HepG2 (cell line): ENCODE results near the gene NFATC4. TPM values are rescaled to one million over a fixed set of nuclear protein-coding genes. Genes with fewer than 3 reads are reported as not detected.

Source experiments
- ELF3 ChIP-seq: IDR thresholded peaks from 2 replicates; pipeline ENCODE4 v1.6.1; 2016; ENCODE audit warnings: missing genetic modification reagents, missing compliant biosample characterization
- FOSL1 ChIP-seq: sonication (generic); formaldehyde crosslinking; IDR thresholded peaks from 2 replicates; pipeline ENCODE4 v1.9.0; 2021; ENCODE audit warnings: missing genetic modification reagents, borderline replicate concordance
- MAFF ChIP-seq: IDR thresholded peaks from 2 replicates; pipeline ENCODE4 v1.6.1; 2011; ENCODE audit warnings: low read depth, low read length, improper control_type of control experiment
- MAFK ChIP-seq, 2 experiments: IDR thresholded peaks in 1 of 2; conservative IDR thresholded peaks in 1 of 2; 2 replicates each; pipeline ENCODE4 v1.6.1; 2011; ENCODE audit warnings: improper control_type of control experiment in 2 of 2, low read length in 2 of 2
- MED1 ChIP-seq: sonication (generic); formaldehyde crosslinking; IDR thresholded peaks from 2 replicates; pipeline ENCODE4 v1.4.0; 2020; ENCODE audit warnings: missing genetic modification reagents
- NCOR1 ChIP-seq: fragments of 200-600 bp; sonication (generic); IDR thresholded peaks from 2 replicates; pipeline ENCODE4 v1.7.0; 2017; ENCODE audit warnings: antibody characterized with exemption, low read length, borderline replicate concordance
- NFATC3 ChIP-seq: sonication (generic); formaldehyde crosslinking; IDR thresholded peaks from 2 replicates; pipeline ENCODE4 v1.5.1; 2020; ENCODE audit warnings: mild to moderate bottlenecking, missing genetic modification reagents
- SYNCRIP ChIP-seq: fragments of 200-400 bp; formaldehyde crosslinking; IDR thresholded peaks from 2 replicates; pipeline ENCODE4 v1.6.1; 2018; ENCODE audit warnings: mild to moderate bottlenecking, low read depth, low read length; ENCODE audit not compliant: insufficient read depth
- WIZ ChIP-seq: sonication (generic); formaldehyde crosslinking; IDR thresholded peaks from 2 replicates; pipeline ENCODE4 v1.5.1; 2020; ENCODE audit warnings: mild to moderate bottlenecking, missing genetic modification reagents
- ZFP90 ChIP-seq: sonication (generic); formaldehyde crosslinking; IDR thresholded peaks from 2 replicates; pipeline ENCODE4 v1.8.0; 2022; ENCODE audit warnings: missing genetic modification reagents, mild to moderate bottlenecking, inconsistent platforms, borderline replicate concordance
- ZKSCAN8 ChIP-seq: IDR thresholded peaks from 2 replicates; pipeline ENCODE4 v1.6.1; 2016; ENCODE audit warnings: borderline replicate concordance, missing genetic modification reagents, missing compliant biosample characterization
- ZNF841 ChIP-seq: sonication (generic); formaldehyde crosslinking; IDR thresholded peaks from 2 replicates; pipeline ENCODE4 v1.8.1; 2023; ENCODE audit warnings: missing genetic modification reagents, borderline replicate concordance
- polyA plus RNA-seq, 8 experiments: library from polyadenylated mRNA; depleted of rRNA in 3 of 8; stranded (reverse) in 7 of 8; unstranded in 1 of 8; fragments of >200 nt; fragmentation: Illumina TruSeq in 4 of 8; extraction: Trizol in 4 of 8; gene quantifications; 2 replicates each; pipeline versions ENCODE4 v1.2.1 to v1.2.3, GENCODE V29; 2011 to 2016; ENCODE audit warnings: low read depth in 4 of 8, missing spikeins in 1 of 8, mixed read lengths in 1 of 8; ENCODE audit not compliant: insufficient read depth in 1 of 8
- total RNA-seq, 5 experiments: library from RNA; depleted of rRNA; stranded (reverse); fragments of >200 nt; fragmentation: Illumina TruSeq; extraction: Trizol; gene quantifications; 2 replicates each; pipeline ENCODE4 v1.2.3, GENCODE V29; 2016; ENCODE audit warnings: low read depth in 1 of 5
- TF ChIP-seq, protein P1 (sequence below): sonication (generic); formaldehyde crosslinking; IDR thresholded peaks from 2 replicates; pipeline ENCODE4 v1.4.0; 2020; ENCODE audit warnings: mild to moderate bottlenecking, missing genetic modification reagents
- TF ChIP-seq, protein P2 (sequence below): sonication (generic); formaldehyde crosslinking; IDR thresholded peaks from 2 replicates; pipeline ENCODE4 v1.5.1; 2020; ENCODE audit warnings: mild to moderate bottlenecking, missing genetic modification reagents, borderline replicate concordance
- TF ChIP-seq, protein P3 (sequence below): sonication (generic); formaldehyde crosslinking; IDR thresholded peaks from 2 replicates; pipeline ENCODE4 v1.8.0; 2023; ENCODE audit warnings: mild to moderate bottlenecking, missing genetic modification reagents
- TF ChIP-seq, protein P4 (sequence below): sonication (generic); formaldehyde crosslinking; IDR thresholded peaks from 2 replicates; pipeline ENCODE4 v1.4.0; 2020; ENCODE audit warnings: missing genetic modification reagents
- TF ChIP-seq, protein P5 (sequence below): sonication (generic); formaldehyde crosslinking; IDR thresholded peaks from 2 replicates; pipeline ENCODE4 v1.5.0; 2020; ENCODE audit warnings: mild to moderate bottlenecking, missing genetic modification reagents, borderline replicate concordance

The NFATC4 gene
- total and polyA plus RNA-seq, 2 of the 13 experiments (the other 11 are each of a cell fraction or from before 2014, with no cell fraction given): 0.04 to 0.15 TPM

DNA sequence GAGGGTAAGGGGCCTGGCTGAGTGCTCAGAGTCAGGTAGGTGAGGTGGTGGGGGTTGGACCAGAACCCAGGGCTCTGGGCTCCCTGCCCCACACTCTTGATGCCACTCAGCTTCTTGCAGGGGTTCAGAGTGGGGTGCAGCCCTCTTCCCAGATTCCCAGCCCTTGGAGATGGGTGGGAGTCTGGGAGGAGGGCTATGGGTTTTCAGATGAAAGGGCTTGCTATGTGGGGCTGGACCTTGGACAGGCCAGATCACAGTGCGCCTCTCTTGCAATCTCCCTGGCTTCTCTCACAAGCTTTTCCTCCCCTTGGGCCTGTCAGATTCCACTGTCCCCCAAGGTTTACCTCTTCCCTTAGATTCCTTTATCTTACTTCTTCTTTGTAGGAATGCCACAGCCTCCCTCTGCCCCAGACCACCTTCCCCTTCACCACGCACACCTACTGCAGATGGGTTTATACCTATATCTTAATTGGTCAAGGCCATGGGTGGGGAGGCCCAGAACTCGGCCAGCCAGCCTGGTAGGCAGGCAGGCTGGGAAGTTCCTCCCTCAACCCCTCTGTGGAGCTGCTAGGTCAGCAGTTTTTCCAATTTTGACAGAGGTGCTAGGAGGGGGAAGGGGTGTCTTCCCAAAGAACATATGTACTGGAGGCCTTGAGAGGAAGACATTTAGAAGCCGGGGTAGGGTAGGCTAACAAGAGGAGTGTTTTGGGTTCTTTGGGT is 32.2 kb downstream of the NFATC4 start (continued):
- TF ChIP-seq, protein P1, sequence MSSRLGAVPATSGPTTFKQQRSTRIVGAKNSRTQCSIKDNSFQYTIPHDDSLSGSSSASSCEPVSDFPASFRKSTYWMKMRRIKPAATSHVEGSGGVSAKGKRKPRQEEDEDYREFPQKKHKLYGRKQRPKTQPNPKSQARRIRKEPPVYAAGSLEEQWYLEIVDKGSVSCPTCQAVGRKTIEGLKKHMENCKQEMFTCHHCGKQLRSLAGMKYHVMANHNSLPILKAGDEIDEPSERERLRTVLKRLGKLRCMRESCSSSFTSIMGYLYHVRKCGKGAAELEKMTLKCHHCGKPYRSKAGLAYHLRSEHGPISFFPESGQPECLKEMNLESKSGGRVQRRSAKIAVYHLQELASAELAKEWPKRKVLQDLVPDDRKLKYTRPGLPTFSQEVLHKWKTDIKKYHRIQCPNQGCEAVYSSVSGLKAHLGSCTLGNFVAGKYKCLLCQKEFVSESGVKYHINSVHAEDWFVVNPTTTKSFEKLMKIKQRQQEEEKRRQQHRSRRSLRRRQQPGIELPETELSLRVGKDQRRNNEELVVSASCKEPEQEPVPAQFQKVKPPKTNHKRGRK (CRISPR knock-in tag): 0 out of 2 replicates have a peak, but pooled peaks have one; percentile 22
- TF ChIP-seq FOSL1 (no peak), NFATC3 (CRISPR knock-in tag) (no peak), NCOR1 (peak; percentile 47; the same call in 1 of the 2 replicates), SYNCRIP (no peak), ZNF841 (CRISPR knock-in tag) (no peak), ZFP90 (CRISPR knock-in tag) (no peak), MAFF (peak; percentile 83), ELF3 (CRISPR knock-in tag) (no peak), ZKSCAN8 (no peak), MED1 (CRISPR knock-in tag) (no peak), WIZ (0 out of 2 replicates have a peak, but pooled peaks have one; percentile 25), MAFK (conservative IDR thresholded peaks at IDR 0.05 in 1 of 2, IDR thresholded peaks at IDR 0.05 in 1 of 2; ENCODE audit: low read length in 2 of 2) (peak; percentile 93 to 94)
- TF ChIP-seq, protein P2, sequence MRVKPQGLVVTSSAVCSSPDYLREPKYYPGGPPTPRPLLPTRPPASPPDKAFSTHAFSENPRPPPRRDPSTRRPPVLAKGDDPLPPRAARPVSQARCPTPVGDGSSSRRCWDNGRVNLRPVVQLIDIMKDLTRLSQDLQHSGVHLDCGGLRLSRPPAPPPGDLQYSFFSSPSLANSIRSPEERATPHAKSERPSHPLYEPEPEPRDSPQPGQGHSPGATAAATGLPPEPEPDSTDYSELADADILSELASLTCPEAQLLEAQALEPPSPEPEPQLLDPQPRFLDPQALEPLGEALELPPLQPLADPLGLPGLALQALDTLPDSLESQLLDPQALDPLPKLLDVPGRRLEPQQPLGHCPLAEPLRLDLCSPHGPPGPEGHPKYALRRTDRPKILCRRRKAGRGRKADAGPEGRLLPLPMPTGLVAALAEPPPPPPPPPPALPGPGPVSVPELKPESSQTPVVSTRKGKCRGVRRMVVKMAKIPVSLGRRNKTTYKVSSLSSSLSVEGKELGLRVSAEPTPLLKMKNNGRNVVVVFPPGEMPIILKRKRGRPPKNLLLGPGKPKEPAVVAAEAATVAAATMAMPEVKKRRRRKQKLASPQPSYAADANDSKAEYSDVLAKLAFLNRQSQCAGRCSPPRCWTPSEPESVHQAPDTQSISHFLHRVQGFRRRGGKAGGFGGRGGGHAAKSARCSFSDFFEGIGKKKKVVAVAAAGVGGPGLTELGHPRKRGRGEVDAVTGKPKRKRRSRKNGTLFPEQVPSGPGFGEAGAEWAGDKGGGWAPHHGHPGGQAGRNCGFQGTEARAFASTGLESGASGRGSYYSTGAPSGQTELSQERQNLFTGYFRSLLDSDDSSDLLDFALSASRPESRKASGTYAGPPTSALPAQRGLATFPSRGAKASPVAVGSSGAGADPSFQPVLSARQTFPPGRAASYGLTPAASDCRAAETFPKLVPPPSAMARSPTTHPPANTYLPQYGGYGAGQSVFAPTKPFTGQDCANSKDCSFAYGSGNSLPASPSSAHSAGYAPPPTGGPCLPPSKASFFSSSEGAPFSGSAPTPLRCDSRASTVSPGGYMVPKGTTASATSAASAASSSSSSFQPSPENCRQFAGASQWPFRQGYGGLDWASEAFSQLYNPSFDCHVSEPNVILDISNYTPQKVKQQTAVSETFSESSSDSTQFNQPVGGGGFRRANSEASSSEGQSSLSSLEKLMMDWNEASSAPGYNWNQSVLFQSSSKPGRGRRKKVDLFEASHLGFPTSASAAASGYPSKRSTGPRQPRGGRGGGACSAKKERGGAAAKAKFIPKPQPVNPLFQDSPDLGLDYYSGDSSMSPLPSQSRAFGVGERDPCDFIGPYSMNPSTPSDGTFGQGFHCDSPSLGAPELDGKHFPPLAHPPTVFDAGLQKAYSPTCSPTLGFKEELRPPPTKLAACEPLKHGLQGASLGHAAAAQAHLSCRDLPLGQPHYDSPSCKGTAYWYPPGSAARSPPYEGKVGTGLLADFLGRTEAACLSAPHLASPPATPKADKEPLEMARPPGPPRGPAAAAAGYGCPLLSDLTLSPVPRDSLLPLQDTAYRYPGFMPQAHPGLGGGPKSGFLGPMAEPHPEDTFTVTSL: 0 out of 2 replicates have a peak, but pooled peaks have one; percentile 20
- TF ChIP-seq, protein P3, sequence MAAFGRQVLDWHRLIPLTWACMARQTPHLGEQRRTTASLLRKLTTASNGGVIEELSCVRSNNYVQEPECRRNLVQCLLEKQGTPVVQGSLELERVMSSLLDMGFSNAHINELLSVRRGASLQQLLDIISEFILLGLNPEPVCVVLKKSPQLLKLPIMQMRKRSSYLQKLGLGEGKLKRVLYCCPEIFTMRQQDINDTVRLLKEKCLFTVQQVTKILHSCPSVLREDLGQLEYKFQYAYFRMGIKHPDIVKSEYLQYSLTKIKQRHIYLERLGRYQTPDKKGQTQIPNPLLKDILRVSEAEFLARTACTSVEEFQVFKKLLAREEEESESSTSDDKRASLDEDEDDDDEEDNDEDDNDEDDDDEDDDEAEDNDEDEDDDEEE: peak; percentile 65; the same call in 1 of the 2 replicates
- TF ChIP-seq, protein P4, sequence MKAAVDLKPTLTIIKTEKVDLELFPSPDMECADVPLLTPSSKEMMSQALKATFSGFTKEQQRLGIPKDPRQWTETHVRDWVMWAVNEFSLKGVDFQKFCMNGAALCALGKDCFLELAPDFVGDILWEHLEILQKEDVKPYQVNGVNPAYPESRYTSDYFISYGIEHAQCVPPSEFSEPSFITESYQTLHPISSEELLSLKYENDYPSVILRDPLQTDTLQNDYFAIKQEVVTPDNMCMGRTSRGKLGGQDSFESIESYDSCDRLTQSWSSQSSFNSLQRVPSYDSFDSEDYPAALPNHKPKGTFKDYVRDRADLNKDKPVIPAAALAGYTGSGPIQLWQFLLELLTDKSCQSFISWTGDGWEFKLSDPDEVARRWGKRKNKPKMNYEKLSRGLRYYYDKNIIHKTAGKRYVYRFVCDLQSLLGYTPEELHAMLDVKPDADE (CRISPR knock-in tag): no peak
- TF ChIP-seq, protein P5, sequence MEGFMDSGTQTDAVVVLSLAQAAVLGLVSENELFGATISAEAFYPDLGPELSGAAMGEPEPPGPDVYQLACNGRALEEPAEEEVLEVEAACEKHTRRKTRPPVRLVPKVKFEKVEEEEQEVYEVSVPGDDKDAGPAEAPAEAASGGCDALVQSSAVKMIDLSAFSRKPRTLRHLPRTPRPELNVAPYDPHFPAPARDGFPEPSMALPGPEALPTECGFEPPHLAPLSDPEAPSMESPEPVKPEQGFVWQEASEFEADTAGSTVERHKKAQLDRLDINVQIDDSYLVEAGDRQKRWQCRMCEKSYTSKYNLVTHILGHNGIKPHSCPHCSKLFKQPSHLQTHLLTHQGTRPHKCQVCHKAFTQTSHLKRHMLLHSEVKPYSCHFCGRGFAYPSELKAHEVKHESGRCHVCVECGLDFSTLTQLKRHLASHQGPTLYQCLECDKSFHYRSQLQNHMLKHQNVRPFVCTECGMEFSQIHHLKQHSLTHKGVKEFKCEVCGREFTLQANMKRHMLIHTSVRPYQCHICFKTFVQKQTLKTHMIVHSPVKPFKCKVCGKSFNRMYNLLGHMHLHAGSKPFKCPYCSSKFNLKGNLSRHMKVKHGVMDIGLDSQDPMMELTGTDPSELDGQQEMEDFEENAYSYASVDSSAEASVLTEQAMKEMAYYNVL (CRISPR knock-in tag): no peak
